CD4-positive, alpha-beta T cell treated with Interleukin-4 for 1 hour (primary cell): ENCODE measurements around the gene HIP1.
"Not testable (repeated sequence)": the region's sequence is repeated elsewhere in the genome, so short reads cannot be mapped to it uniquely, and the experiment has no call there.

ENCODE experiments used
- DNase-seq, 2 donors: peaks; one replicate each; pipeline ENCODE4 v3.0.0-alpha.2; 2020 to 2022

Gene HIP1

GRCh38 chr7:75738975-75739795, 444 bp upstream of the HIP1 start:
- peak; percentile 99 for DNase-seq

DNA sequence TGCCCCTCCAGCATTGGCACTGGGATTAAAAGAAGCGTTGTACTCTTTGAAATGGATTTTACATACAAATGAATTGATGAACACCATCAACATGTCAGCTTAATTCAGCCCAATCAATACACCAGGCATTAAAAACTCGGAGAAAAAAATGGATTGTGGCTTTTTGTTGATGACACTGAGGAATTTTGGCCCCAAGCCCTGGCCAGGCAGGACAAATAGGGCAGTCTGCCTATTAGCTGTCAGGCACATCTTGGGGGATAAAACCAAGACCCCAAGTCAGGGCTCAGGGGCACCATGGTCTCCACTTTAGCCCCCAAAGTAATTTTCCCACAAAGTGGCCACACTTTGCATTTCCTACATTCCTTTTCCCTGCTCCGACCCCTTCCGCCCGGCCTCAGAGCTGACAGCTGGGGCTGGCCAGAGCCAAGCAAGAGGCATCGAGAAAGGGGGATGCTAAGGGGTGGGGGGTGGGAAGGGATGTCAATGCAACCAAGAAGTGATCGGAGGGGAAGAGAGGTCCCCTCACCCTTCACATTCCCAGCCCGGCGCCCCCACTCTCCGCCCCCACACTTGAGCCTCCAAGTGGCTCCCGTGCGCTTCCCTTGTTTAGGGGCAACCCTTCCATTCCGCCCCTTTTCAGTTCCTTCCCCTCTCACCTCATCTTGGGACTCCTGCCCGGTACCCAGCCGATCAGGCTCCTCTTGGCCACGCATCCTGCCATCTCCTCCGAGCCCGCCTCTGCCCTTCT, 711 bp downstream of the HIP1 start:
- no peak for DNase-seq

DNA sequence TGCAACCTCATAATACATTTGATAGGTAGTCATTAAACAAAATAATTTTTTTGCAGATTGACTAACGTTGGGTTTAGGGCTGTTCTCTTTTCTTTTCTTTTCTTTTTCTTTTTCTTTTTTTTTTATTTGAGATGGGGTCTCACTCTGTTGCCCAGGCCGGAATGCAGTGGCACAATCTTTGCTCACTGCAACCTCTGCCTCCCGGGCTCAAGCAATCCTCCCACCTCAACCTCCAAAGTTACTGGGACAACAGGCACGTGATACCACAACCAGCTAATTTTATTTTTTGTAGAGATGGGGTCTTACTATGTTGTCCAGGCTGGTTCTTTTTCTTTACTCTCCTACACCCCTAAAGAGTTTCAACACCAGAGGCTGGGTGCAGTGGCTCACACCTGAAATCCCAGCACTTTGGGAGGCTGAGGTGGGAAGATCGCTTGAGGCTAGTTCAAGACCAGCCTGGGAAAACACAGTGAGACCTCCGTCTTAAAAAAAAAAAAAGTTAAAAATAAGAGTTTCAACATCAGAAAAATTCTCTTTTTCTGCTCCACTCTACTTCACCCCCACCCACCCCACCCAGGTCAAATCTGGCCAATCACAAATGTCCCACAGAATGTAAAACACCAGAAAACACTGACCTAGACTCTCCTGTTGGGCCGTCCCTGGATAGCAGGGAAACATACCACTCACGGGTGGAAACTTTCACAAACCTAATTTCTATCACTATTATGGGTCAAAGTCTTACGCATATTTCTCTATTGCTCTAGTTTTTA, 3.0 kb downstream of the HIP1 start:
- no peak for DNase-seq

DNA sequence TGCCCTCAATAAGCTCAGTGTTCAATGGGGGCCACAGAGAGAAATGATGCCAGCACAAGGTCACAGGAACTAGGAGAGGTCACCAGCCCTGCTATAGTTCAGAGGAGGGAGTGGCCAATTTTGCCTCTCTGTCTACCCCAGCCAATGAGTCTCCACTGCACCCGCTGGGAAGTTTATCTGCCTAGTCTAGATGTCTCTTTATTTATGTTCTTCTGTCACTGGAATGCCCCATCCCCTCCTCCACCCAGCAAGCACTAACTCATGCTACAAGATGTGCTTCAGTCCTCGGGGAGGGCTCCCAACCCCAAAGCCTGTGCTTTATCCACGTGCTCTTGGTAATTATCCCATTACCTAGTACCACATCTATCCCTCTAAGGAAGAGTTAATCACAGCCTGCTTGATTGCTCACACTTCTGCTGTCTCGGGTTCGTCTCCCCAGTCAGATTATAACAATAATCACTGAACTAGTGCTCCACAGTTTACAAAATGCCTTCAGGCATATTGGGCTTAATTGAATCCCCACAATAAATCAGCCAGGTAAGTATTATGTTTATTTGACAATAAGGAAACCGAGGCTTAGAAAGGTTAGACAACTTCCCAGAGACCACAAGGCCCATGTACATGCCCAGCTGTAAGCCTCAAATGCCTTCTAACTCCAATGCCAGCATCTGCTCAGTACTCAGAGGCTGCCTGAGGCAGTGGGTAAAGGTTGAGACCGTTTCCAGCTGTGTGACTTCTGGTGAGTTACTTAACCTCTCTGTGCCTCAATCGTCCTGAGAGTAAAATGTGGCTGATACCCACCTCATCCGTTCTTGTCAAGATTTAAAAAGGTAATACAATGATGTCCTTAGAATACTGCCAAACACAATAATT, 3.9 kb downstream of the HIP1 start:
- DNase-seq: no peak

GRCh38 chr7:75732764-75733630, 5.7 kb downstream of the HIP1 start:
- no peak for DNase-seq

- no peak for DNase-seq
Measured at GRCh38 chr7:75732016-75732521, 6.7 kb downstream of the HIP1 start.

- no peak for DNase-seq
Measured at GRCh38 chr7:75729851-75730274, 8.9 kb downstream of the HIP1 start.

DNA sequence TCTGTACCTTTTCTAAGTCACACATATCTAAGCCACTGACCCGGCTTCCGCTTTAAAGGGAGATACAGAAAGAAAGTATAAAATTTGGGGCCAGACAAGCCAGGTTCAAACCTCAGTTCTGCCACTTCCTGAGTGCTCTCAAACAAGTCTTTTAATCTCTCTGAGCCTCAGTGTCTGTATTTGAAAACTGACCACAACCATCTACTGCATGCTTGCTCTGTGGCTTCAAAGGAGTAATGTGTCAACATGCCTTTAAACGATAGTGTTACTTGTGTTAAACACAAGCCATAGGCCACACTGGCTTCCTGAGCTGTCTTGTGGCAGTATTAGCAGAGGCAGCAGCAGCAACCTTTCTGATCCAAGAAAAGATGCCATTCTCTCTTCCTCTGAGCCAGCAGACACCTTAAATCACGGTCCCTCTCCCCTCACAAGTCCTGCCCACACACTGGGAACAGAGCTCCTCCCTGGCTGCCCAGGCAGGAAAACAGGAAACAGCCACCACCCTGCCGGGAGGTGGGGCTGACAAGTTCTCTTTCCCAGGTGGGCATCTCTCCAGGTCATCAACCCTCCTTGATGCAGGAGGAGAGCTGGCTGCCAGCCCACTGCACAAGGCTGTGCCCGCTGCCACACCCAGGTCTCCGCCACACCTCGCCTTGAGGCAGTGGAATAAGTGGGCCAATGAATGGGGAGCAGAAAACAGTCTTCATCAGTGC, 10.7 kb downstream of the HIP1 start:
- peak; percentile 55 to 76 for DNase-seq

DNA sequence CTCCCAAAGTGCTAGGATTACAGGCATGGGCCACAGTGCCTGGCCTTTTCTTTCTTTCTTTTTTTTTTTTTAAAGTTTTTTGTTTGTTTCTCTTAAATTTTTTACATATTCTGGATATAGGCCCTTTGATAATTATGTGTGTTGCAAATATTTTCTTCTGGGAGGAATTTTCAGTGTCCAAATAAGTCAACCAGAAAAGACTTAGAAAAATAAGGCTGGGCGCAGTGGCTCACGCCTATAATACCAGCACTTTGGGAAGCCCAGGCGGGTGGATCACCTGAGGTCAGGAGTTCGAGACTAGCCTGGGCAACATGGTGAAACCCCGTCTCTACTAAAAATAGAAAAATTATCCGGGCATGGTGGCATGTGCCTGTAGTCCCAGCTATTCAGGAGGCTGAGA, 11.4 kb downstream of the HIP1 start:
- not testable (repeated sequence) for DNase-seq

DNA sequence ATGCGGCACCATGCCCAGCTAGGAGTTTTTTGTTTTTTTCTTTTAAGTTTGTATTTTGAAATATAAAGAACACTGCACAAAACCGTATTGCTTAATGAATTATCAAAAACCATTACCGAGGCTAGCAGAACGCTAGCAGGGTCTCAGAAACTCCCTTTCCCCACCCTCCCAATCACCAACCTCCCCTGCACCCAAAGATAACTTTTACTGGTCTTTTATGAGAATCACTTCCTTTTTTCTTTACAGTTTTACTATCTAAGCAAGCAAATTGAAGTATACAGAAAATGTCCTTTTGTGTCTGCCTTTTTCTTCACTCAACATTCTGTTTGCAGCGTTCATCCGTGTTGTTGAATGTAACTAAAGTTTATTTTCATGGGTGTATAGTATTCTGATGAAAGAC, 13.4 kb downstream of the HIP1 start:
- DNase-seq: no peak

- DNase-seq: no peak
Measured at GRCh38 chr7:75723444-75723843, 15.3 kb downstream of the HIP1 start.

DNA sequence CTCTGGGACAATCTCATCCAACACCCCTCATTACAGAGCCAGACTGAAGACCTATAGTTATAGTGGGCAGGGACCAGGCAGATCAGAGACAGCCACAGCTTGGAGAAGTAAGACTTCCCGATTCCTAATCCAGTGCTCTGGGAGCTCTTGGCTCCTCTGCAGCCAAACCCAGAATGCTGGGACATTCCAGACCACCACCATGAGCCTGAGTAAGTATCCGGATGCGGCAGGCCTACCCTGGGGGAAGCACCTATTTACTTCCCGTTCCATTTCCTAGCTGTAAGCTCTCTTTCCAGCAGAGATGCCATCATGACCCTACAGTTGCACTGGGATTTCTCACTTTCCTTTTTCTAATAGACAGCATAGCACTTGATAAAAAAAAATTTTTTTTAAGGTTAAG, 16.4 kb downstream of the HIP1 start:
- DNase-seq: no peak

GRCh38 chr7:75721922-75722321, 16.8 kb downstream of the HIP1 start:
- DNase-seq: not testable (repeated sequence)

GRCh38 chr7:75721426-75721825, 17.3 kb downstream of the HIP1 start:
- no peak for DNase-seq

DNA sequence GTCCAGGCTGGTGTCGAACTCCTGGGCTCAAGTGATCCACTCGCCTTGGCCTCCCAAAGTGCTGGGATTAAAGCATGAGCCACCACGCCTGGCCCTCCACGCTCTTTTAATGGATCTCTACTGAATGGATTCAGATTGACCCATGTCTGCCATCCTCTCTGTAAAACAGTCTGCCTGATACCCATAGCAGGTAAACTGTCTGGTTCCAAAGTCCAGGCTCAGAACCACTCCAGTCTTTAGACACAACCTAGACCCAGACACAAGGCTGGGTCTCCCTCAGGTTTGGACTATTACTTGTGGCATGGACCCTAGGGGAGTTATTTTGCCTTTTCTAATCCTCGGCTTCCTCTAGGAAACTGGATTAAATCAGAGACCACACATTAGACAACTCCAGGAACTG, 19.1 kb downstream of the HIP1 start:
- no peak for DNase-seq

- no peak for DNase-seq
Measured at GRCh38 chr7:75718390-75719031, 20.2 kb downstream of the HIP1 start.

- not testable (repeated sequence) for DNase-seq
Measured at GRCh38 chr7:75717746-75718145, 21.0 kb downstream of the HIP1 start.

- no peak for DNase-seq
Measured at GRCh38 chr7:75716992-75717626, 21.6 kb downstream of the HIP1 start.

DNA sequence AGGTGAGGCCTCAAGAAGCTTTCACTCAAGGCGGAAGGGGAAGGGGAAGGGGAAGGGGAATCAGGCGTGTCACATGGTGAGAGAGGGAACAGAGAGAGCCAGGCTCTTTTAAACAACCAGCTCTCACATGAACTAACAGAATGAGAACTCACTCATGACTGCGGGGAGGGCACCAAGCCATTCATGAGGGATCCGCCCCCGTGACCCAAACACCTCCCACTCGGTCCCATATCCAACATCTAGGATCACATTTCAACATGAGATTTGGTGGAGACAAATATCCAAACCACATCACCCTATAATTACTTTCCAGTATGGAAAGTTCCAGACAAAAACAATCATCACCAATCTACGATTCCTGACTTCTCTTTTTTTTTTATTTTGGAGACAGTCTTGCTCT, 22.9 kb downstream of the HIP1 start:
- DNase-seq: no peak
